D341Med (cell line): Measurements from ENCODE around the gene GGACT.

Experiments
- DNase-seq: peaks from one replicate; pipeline ENCODE4 v3.0.0; 2012; ENCODE audit warnings: low spot score

GGACT gene

DNA sequence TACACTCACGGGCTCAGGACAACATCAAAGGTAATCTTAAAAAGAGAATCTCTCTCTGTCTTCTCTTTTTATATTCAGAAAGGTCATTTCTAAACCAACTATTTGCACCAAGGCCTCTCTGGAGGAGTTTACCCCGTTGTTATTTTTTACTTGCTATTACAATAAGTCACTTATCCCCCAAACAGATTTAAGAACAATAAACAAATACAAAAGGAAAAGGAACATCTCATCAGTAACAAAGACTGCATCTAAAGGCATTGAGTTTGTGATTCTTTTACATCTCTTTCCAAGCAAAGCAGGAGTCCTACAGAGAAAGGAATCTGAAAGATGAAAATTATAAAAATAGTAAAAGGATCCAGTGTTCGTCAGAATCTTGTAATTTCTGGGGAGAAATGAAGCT, 75.4 kb downstream of the GGACT start:
- no peak for DNase-seq

DNA sequence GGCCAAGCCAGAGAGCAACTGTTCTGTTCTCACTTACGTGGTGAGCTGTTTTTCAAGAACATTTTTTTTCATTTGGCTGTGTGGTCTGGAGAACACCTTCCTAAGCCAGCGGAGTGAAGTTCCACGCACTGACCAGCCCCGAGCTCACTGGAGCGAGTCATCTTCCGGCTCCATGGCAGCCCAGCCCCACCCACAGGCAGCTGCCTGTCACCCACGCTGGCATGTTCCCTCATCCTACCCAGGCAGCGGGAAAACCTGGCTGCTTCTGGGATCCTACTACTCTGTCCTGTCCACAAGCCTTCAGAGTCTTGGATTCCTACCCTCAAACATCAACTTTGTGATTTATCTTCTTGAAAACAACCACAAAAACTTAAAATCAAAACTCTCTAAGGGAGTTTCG, 76.2 kb downstream of the GGACT start:
- no peak for DNase-seq

DNA sequence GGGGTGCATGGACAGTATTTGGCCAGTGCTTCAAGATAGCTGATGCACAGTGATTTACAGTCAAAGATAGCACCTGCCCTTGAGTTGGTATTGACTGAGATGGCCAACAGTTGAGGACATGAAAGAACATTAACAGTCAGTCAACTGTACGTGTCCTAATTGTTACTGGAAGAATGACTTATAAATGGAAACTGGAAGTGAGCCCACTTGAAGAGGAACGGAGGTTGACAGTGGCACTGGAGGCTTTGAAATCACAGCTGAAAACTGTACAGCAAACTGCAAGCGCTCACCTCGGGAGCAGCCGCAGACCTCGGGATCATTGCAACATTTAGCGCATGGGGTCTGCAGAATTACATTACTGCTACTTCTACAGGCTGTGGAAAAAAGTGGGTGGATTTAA, 77.1 kb downstream of the GGACT start:
- DNase-seq, result no peak

DNA sequence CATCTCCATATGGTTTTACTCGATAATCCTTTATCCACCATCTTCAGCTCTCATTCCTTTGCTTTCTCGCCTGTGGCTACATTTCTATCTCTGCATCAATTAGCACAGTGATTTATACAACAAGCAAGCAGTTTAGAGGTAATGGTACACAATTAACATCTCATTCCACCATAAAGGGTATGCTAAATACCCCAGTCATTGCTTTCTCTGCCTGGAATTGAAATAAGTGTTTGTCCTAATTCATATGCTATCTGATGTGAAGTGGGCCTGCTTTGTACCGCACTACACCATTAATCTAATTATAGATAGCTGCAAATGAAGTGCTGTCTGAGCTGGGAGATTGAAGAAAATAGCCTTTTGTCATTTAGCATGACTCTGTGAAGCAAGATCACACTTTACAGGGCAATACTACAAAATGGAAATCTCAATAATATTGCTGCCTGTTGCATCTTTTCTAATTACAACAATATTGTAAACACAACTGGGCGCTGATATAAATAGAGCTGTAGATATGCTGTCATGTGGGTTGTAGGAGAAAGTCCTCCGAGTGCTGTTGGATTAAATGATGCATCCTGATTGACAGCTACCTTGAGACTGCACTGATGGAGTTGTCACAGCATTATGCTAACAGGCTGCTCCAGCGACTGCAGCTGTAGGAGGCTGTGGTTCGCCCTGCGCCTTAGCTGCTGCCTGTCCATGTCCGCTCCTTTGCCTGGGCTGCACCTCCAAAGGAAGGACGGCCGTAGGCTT, 78.2 kb downstream of the GGACT start:
- DNase-seq, result no peak

DNA sequence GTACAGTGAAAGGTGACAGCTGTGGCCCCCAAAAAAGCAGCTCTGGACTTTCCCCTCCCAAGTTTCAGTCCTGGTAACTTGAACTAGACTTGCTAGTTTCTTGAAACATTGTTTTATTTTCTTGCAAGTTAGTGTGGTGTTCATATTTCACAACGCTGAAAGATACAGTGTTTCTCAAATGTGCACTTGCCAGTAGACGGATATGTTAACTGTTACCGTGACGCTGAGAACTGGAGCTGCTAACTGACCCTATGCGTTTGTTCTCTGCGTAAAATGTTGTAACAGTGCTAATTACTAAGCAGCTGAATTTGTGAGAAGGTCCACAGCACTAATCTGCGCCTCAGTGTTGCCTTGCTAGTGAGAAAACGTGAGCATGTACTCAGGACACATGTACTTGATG, 79.6 kb downstream of the GGACT start:
- no peak for DNase-seq

DNA sequence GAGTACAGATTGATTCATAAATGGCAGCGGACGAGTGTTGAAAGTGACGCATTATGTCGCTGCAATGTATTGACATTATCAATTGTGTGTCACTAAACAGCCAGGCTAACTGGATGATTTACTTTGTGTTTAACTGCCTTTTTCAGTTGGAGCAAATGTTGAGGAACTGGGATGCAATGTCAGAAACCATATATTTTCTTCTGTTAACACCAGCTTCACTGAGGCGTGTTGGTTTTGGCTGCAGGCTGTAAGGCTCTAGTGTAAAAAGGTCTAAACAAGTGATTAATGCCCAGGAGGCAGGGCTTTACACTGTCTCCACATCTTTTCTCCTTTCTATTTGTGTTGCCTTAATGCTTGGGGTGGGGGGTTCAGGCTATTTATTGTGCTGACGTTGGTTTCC, 80.1 kb downstream of the GGACT start:
- no peak for DNase-seq

DNA sequence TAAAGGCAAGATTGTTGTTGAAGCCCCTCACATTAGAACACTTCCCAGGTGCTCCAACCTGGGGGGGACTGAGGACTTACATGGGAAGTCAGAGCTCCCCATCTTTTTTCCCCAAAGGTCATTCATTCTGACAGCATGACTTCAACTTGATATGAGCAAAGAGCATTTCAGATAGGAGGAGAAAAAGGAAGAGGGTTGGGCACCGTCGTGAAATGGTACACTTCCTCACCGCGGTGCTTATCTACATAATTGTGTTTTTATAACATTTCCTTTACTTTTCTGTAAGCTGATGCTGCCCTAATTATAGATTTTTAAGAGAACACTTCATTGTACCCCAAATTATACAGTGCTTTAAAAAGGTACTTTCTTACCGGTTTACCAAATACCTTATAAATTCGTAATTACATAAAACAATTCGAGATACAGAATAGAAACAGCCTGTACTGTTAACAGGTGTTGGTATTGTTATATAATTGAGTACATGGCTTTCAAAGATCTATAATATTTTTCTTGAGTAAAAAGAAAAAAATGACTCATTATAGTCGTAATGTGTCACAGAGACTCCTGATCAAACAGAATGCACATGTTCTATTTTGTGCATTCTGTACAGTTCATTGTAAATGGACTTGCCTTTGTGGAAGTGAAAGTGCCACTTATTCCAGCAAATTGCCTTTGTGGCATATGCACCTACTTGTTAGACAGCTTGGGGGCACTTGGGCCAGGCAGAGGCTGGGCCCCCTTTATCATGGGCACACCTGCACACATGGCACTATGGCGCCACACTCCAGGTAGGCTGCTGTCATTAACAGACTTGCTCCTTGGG, 81.8 kb downstream of the GGACT start:
- DNase-seq, result no peak

DNA sequence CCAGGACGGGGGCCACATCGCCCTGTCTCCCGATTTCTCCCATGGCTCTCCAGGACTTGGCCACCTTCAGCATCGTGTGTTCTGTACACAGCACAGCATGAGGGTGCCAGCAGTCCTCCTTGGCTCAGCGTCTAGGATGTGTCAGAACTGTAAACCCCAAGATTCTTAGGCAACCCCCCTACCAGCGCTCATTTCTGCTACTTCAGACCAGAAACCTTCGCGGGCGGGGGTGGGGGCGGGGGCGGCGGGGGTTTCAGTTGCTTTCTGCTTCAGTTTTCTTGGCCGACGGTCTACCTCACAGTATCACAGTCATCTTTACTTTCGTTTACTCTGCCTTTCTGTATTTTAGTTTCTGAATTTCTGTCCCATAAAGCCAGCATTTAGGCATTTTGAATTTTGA, 82.4 kb downstream of the GGACT start:
- no peak for DNase-seq

DNA sequence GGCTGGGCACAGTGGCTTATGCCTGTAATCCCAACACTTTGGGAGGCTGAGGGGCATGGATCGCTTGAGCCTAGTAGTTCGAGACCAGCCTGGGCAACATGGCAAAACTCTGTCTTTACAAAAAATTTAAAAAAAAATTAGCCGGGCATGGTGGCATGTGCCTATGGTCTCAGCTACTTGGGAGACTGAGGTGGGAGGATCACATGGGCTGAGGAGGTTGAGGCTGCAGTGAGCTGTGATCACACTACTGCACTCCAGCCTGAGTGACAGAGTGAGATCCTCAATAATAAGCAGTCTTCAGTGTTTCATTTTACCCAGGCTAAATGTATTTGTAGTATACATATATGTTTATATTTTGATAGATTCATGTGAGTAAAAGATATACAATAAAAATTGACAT, 85.0 kb downstream of the GGACT start:
- no peak for DNase-seq

DNA sequence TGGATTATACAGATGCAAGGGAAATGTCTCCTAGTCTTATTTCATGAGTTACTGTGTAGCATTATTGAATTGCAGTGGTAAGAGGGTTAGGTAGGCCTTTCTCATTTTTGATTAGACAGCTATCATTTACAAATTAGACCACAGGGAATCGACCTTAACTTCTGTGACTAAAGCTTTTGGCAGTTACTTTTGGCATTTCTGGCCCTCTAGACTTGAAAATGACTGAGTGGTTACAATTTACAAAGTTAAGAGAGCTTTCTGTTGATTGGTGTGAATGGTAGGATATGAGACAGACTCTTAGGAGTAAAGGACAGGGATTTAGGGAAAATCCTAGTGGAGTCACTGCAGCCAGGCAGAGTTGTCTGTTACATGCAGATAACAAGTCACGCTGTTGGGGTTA, 86.1 kb downstream of the GGACT start:
- no peak for DNase-seq

DNA sequence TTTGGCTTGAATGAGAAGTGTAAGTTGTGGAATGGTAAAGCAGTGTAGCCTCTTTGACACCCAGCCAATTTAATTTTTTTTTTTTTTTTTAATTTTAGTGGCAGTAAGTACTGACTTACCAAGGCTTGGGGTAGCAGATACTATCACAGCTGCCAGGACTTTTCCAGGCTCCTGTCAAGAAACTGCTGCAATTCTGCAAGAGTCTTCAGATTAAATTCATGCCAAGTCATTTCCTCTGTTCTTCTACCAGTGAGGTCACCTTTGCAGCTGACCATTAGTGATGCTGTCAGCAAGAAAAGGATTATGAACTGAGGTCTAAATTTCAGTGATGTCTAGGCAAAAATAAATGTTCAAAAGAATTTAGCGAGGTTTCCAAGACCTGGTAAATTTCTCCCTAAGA, 91.2 kb downstream of the GGACT start:
- no peak for DNase-seq

DNA sequence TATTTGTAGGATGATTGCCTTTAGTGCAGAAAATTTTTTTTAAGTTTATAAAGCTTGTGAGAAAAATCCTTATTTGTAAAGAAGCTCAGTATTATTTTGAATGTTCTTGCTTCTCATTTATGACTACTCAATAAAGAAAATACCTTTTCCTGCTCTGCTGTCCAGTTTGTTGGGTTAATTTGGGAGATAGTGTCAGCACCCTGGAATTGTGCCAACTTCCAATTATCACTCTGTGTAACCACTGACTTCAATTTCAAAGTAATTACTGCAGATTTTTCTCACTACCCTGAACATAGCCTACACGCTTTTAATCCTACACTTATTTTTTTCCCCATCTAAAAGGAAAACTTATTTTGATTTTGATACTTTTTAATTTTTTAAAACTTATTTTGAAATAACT, 93.1 kb downstream of the GGACT start:
- no peak for DNase-seq

DNA sequence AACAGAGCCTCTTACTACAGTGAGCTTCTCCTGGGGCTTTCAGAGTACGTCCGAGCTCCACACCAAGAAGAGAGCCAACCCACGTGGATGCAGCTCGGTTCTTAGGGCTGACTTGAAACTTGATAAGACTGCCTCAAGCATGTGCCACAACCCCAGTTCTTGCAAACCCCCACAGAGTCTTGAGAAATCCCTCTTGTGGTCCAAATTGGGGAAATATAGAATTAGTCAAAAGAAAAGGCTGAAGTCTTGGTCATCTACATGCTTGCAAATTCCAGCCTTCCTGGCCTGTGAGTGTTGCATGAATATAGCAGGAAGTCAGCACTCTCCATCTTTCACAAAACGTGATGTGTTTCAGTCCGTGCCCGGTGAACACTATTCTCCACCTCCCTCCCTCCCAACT, 95.2 kb downstream of the GGACT start:
- no peak for DNase-seq

DNA sequence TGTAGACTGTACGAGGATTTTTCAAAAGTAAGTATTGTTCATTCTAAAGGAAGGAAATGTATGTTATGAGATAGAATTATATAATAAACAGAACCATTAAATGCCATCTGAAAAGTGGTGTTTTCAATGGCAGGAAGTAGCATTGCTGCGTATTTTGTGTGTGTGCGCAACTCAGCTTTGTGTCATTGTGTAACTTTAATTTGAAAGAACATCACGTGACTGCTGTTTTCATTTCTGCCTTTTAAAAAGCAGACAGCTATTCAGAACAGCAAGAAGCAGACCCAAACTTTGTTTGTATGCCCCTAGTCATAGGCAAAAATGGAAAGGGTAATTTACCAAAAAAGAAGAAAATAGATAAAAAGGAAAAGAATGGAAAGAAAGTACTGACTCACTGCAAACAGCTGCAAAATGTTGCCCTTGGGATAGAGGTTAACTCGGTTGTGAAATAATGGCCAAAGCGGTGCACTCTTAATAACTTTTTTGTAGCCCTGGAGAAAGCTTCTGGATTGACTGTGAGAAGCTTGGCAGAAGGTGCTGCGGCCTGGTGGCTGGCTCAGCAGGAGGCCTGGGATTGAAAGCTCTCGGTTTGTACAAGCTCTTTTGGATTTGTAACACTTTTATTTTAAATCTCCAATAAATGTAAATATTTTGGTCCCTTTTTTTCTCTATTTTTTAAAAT, 97.3 kb downstream of the GGACT start:
- DNase-seq, result no peak

DNA sequence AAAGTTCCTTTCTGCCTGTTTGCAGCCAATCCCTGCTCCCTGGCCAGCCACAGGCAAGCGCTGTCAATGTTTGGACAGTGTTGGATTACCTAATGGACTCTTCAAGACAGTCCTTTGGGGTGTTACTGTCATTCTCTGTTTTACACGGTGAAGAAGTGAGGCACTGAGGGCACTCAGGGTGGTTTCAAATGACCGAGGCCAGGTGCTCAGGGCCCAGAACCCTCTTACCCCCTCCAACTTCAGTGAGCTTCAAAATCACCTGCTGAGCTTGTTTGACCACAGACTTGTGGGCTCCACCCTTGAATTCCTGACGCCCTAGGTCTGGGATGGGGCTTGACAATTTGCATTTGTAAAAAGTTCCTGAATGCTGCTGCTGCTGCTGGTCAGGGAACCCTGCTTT, 97.9 kb downstream of the GGACT start:
- DNase-seq, result no peak

DNA sequence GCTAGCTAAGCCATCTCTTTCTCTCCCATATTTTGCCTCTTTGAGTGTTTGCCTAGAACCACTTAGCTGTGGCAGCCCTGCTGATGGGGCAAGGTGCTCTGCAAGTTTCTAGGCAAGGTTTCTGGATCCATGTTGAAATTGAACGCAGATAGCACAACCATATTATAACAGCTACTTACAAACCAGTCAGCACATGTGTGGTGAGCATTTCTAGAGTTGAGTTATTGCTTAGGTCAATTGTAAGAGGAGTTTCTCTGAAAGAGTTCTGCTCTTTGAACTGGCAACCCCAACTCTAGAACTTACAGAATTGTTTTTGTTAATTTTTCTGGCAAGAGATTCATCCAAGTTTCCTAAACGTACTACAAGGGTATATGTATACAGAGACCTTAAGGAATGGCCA, 103.3 kb downstream of the GGACT start:
- no peak for DNase-seq

DNA sequence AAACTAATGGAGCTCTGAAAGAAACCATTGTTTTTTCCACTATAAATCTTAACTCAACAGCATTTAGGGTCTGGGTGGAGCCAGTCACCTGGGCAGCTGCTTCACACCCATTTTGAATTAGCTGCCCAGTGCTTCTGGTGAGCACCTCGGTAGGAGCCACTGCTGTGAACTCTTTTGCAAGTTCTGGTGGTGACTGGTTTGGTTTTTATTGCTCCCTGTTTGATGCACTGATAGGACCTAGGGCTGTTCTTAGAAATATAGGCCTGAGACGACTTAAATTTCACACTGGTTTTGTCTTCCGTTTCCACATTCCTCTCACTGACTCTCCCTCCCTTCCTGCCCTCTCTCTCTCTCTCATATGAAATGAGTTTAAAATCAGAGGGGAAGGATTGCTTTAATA, 103.9 kb downstream of the GGACT start:
- no peak for DNase-seq

DNA sequence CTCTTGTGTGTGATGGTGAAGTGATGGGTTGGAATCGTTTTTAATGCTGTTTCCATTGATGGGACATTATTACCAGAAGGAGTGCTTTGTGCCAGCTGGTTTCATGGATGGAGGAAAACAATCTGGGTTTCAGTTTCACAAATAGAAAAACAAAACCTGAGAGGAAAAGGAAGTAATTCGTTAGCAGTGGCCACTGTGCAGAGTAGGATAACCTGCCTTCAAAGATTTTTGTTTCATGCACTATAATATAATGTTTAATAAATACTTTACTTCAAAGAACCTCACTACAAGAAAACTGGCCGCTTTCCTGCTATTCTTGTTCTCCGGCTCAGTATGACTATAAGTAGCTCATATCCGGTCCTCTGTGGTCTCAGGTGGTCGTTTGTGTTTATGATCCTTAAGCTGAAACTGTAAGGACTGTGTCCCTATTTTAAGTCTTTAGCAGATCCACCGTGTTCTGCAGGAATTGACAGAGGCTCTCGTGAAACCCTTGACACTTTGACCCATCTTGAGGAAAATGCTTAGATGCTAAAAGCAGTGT, 104.7 kb downstream of the GGACT start:
- no peak for DNase-seq

DNA sequence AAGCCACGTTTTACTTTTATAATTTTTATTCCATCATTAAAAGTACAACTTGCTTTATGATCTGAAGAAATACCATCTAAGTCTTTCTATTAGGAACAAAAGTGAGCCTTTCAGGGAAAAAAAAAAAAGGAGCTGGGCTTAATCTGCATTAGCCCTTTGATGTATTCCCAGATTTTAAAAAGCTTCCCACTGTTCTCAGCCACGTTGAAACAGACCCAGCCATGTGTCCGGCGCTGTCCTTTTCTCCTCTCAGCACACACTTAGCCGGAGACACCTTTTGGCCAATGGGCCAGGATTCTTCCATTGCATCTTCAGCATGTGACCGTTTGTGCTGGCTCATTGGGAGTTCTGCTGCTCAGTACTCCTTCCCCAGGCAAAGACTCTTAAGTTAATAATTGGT, 105.5 kb downstream of the GGACT start:
- no peak for DNase-seq

DNA sequence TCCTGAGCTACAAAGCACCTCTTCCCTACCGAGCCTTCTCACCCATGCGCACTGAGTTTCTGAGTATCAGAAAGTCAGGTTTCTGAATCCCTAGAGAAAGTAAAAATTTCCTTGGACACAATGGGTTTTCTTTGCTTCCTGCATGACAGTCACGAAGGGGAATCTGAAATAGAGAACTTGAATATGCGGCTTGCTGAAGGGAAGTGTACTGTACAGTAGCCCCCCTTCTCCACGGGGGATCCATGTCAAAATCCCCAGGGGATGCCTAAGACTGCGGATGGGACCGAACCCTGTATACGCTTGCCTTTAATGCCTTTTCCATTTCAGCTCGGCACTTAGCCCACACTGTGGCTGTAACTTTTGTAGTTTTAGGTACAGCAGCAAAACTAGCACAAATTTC, 107.9 kb downstream of the GGACT start:
- no peak for DNase-seq
